ENCODE measurements around the gene SLFNL1.

The SLFNL1 gene

DNA sequence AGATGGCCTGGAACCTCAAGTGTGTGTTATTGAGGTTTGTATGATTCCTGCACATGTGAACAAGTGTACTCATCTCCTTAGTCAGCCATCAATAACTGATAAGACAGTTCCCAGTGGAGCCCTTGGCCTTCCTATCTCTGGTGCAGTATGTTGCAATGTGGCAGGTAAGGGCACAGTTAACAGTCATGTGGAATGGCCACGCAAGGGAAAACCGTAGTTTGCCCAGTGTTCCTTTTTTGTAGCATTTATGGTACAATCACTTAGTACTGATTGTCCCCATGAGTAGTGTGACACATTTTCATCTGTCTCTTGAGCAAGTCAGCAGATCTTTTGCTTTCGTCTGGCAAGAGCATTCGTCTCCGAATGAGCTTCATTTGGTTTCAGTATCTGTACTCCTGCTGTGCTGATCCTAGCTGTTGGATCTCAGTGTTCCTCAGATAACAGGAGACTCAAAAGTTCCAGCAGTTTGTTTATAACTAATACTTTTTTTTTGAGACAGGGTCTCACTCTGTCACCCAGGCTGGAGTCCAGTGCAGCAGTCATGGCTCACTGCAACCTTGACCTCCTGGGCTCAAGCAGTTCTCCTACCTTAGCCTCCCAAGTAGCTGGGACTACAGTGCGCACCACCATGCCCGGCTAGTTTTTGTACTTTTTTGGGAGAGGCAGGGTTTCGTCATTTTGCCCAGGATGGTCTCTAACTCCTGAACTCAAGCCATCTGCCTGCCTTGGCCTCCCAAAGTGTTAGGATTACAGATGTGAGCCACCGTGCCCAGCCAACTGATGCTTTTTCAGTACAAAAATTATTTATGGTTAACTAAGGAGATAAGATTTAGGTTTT lies 33.9 kb downstream of the SLFNL1 start:
- in situ Hi-C loops (cut with MboI; ENCODE audit: low sequenced_read_pairs), result no loop called here

DNA sequence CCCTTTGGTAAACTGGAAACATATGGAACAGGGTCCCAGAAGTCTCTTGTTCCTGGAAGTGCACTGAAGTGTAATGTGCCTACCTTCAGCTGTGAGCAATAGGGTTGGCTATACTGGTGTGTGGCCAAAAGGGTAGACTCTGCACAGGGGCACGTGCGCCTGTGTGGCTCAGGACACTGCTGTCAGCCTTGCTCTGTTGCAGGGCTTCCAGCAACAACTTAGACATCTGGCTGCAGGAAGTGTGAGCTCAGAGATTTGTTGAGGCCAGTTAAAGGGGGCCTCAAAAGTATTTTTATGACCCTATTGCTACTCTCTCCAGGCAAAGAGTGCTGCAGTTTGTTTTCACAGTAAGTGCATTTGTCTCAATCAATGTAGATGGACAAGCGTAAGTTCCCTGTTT lies 34.6 kb downstream of the SLFNL1 start:
- in situ Hi-C loops (cut with MboI; ENCODE audit: low sequenced_read_pairs), result no loop called here

- in situ Hi-C loops (cut with MboI; ENCODE audit: low sequenced_read_pairs), result no loop called here
Measured at GRCh38 chr1:40986328-40986783, 35.2 kb downstream of the SLFNL1 start.

- in situ Hi-C loops (cut with MboI; ENCODE audit: low sequenced_read_pairs), result no loop called here
Measured at GRCh38 chr1:40985875-40986274, 35.6 kb downstream of the SLFNL1 start.

GRCh38 chr1:40985161-40985560 lies 36.4 kb downstream of the SLFNL1 start:
- in situ Hi-C loops (cut with MboI; ENCODE audit: low sequenced_read_pairs), result no loop called here

- in situ Hi-C loops (cut with MboI; ENCODE audit: low sequenced_read_pairs), result no loop called here
Measured at GRCh38 chr1:40984531-40984930, 37.0 kb downstream of the SLFNL1 start.

- in situ Hi-C loops (cut with MboI; ENCODE audit: low sequenced_read_pairs), result no loop called here
Measured at GRCh38 chr1:40984066-40984465, 37.5 kb downstream of the SLFNL1 start.

DNA sequence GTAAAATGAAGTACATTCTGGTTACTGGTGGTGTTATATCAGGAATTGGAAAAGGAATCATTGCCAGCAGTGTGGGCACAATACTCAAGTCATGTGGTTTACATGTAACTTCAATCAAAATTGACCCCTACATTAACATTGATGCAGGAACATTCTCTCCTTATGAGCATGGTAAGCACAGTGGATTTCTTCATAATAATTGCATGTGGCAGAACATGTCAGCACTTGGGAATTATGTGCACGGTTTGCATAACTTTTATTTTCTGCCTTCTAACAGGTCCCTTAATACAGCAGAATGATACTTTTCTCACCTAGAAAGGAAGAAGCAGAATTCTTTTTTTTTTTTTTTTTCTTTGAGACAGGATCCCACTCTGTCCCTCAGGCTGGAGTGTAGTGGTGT lies 38.2 kb downstream of the SLFNL1 start:
- in situ Hi-C loops (cut with MboI; ENCODE audit: low sequenced_read_pairs), result no loop called here

- in situ Hi-C loops (cut with MboI; ENCODE audit: low sequenced_read_pairs), result no loop called here
Measured at GRCh38 chr1:40982721-40983120, 38.8 kb downstream of the SLFNL1 start.

DNA sequence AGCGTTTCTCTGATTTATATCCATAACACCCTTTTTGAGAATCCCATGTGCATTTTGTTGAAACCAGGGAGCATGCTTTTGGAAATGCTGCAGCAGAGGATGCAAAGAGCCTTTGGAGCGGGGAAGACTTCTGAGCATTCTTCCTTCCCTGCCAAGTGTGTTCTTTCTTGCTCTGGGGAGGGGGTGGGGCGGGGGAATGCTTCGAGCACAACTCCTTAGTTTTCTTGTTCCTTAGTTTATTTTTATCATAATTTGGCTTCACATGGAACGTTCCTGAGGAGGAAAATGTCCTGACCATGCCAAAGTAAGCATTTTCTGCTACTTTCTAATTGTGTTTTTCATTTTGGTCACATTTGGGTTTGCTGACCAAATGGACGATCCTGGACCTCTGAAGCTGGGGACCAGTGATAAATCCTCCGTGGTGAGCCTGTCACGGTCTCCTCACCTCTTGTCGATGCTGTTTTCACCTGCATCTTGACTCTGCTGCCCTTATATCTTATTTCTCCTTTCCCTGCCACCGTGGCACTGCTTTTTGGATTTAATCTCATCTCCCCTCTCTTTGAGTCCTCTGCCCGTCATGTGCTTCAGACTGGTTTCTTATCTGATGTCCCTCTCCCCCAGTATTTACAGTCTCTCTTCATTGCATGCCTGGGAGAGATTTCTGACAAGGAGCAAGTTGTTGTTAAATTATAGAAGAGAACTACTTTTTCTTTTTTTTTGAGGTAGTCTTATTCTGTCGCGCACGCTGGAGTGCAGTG lies 39.7 kb downstream of the SLFNL1 start:
- in situ Hi-C loops (cut with MboI; ENCODE audit: low sequenced_read_pairs), result no loop called here

DNA sequence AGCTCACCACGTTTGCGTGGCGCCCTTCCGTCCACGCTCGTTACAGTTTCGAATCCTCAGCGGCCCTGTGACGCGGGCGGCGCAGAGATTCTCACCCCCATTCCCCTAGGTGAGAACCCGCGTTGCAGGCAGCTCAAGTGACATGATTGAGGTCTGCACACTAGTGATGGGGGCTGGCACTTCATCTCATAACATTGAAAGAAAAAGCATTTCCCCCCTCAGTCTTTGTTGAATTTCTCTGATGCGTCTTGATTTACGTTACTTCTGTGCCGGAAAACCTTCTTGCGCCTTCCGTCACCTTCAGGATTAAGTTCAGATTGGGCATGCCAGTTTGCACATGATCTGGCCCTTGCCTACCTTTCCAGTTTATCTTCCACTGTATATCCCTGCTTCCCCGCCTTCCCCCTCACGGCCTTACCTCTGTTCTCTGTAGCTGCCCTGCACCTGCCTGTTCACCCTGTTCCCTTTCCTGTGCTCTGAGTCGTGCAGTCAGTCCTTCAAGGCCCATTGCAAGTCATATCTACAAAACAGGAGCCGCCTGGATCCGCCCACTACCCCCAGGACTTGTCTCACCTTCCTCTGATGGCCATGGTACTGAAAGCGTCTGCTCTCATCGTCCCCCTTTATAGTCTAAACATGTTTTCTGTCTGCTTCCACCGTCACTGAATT lies 40.9 kb downstream of the SLFNL1 start:
- in situ Hi-C loops (cut with MboI; ENCODE audit: low sequenced_read_pairs), result no loop called here

- in situ Hi-C loops (cut with MboI; ENCODE audit: low sequenced_read_pairs), result no loop called here
Measured at GRCh38 chr1:40980068-40980452, 41.5 kb downstream of the SLFNL1 start.

DNA sequence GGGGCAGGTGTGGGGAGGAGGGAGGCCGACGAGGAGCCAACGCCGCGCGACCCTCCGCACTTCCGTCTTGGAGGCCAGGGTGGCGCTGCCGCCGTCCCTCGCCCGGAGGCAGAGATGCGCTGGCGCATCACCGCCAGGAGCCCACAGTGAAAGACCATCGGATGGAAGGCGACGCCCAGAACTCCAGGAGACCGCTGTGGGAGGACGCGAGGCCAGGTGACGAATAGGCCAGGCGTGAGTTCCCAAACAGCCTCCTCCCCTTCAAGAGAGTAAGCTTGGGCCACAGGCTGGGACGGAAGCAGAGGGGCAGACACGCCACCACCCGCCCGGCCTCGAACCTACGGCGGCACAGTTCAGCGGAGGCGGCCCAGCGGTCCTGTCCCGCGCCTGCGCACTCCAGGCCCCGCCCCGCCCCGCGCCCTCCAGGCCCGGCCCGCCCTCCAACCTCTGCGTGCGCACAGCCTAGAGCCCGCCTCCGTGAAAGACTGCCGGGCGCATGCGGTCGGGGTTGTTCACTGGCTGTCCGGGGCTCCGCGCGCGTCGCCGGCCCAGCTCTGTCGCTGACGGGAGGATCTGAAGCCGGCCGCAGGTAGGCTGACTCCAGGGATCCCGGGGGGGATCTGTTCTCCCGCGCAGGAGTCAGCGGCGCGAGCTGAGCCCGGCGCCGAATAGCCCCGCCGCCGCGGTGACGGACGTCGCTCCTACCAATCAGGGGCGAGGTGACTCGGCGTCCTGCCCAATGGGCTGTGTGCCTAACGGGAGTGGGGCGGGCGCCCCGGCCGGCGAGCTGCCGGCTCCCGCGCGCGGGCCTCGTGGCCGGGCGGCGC lies 42.1 kb downstream of the SLFNL1 start, which contains the start of gene CTPS1:
CTPS1 (plus strand) TSS at position 456 of the 827 bp plus-strand sequence. CDS start 3,595 bp downstream, outside the sequence.
- in situ Hi-C loops (cut with MboI; ENCODE audit: low sequenced_read_pairs), result no loop called here

DNA sequence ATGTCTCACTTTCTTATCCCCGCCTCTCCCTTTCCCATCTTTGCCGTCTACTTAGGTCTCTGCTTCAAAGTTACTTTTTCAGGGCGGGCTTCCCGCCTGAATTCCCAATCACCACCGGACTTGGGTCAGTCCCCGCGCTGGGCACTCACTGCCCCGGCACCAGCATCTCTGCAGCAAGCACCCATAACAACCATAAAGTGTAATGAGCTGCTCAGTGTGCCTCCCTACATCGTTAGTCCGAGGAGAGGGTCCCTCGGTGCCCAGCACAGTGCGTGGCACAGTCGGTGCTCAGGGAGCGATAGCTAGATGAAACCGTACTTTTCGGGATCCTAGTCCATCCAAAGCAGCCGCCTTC lies 42.7 kb downstream of the SLFNL1 start:
- in situ Hi-C loops (cut with MboI; ENCODE audit: low sequenced_read_pairs), result no loop called here

DNA sequence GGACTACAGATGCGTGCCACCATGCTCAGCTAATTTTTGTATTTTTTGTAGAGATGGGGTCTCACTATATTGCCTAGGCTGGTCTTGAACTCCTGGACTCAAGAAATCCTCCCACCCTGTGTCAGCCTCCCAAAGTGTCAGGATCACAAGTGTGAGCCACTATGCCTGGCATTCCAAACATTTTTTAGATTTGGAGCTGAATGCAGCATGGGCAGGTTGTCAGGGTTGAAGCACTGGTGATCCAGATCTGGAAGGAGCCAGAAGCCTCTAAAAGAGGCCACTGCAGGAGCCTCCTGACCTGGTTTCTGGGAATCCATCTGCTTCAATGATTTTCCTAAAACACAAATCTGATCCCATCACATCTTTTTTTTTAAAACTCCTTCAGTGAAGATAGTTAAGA lies 43.8 kb downstream of the SLFNL1 start:
- in situ Hi-C loops (cut with MboI; ENCODE audit: low sequenced_read_pairs), result no loop called here

GRCh38 chr1:40976952-40977690 lies 44.4 kb downstream of the SLFNL1 start:
- in situ Hi-C loops (cut with MboI; ENCODE audit: low sequenced_read_pairs), result no loop called here

DNA sequence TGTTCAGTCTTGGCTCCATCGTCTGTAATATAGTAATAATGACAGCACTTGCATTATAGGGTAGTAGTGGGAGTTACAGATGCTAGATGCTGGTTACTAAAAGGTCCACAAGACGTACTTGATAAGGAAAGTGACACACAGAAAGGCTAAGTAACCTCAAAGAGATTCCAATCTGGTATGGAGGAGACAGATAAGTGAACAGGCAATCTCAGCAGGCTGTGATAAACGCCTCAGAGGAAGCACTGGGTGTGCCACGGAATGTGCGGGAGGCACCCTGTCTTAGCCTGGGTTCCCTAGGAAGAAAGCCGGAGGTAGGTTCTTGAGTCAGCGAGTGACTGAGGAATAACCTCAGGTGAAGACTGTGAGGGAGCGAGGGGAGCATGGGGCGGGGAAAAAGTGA lies 46.6 kb downstream of the SLFNL1 start:
- in situ Hi-C loops (cut with MboI; ENCODE audit: low sequenced_read_pairs), result no loop called here

- in situ Hi-C loops (cut with MboI; ENCODE audit: low sequenced_read_pairs), result no loop called here
Measured at GRCh38 chr1:40973912-40974311, 47.6 kb downstream of the SLFNL1 start.

- in situ Hi-C loops (cut with MboI; ENCODE audit: low sequenced_read_pairs), result no loop called here
Measured at GRCh38 chr1:40971966-40972365, 49.6 kb downstream of the SLFNL1 start.

DNA sequence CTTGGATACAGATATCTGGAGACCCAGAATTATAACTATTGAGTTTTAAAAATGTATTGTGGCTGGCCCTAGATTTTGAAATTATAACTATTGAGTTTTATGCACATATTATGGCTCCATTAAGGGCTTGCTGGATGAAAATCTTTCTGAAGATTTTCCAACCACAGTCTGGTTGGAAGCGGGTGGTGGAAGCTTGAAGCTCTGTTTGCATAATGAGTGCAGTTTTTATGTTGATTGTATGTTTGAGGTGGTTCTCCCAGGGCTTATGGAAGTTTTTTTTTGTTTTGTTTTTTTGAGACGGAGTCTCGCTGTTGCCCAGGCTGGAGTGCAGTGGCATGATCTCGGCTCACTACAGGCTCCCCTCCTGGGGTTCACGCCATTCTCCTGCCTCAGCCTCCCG lies 52.1 kb downstream of the SLFNL1 start:
- in situ Hi-C loops (cut with MboI; ENCODE audit: low sequenced_read_pairs), result no loop called here

Measured in HL-60/S4 treated with phorbol 12-myristate 13-acetate at 8.2 ng/mL for 4 days and 3 days (cell line).